ENCODE results near the gene PRKAG1. TPM values are rescaled to one million over a fixed set of nuclear protein-coding genes. Genes with fewer than 3 reads are reported as not detected.

Gene PRKAG1
- total and polyA plus RNA-seq, 12 donors, result 60.1 to 141 (median 82.3) TPM

DNA sequence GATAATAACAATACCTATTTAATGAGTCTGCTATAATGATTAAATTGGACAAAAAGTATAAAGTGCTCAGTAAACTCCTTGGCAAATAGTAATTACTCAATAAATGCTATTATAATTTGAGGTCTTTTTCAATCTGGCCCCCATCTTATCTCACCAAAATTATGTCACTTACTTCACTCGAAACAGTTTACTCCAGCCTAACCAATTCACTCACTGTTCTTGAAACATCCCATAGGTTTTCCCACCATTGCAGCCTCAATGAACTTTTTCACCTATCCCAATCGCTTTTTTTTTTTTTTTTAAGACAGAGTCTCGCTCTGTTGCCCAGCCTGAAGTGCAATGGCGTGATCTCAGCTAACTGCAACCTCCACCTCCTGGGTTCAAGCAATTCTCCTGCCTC lies 17.5 kb upstream of the PRKAG1 start:
- H3K27me3 ChIP-seq, result no peaks in the 10 kb centered on the region
- no peaks in the 10 kb centered on the region for H3K9me3 ChIP-seq (replicated peaks in 1 of 3)
- H3K4me3 ChIP-seq, result no peak overlapping the region
- intact Hi-C loops (cut with DNase I), result no loop called here
- TF ChIP-seq, protein P1, sequence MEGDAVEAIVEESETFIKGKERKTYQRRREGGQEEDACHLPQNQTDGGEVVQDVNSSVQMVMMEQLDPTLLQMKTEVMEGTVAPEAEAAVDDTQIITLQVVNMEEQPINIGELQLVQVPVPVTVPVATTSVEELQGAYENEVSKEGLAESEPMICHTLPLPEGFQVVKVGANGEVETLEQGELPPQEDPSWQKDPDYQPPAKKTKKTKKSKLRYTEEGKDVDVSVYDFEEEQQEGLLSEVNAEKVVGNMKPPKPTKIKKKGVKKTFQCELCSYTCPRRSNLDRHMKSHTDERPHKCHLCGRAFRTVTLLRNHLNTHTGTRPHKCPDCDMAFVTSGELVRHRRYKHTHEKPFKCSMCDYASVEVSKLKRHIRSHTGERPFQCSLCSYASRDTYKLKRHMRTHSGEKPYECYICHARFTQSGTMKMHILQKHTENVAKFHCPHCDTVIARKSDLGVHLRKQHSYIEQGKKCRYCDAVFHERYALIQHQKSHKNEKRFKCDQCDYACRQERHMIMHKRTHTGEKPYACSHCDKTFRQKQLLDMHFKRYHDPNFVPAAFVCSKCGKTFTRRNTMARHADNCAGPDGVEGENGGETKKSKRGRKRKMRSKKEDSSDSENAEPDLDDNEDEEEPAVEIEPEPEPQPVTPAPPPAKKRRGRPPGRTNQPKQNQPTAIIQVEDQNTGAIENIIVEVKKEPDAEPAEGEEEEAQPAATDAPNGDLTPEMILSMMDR (IDR thresholded peaks at IDR 0.05), result no peak
- no peak for TF ChIP-seq POLR2A (IDR thresholded peaks at IDR 0.05)
- H3K4me1 ChIP-seq (replicated peaks in 1 of 2), result no peaks in the 10 kb centered on the region
- no peak overlapping the region for H3K27ac ChIP-seq
- 74 to 92% (median 82%) methylated on average over 4 of the region's 4 CpGs for WGBS, 4 donors
- peaks cover 0 to 96% of the 10 kb centered on the region in 2 donors for H3K36me3 ChIP-seq (replicated peaks in 1 of 2)
- DNase-seq, result no peak

DNA sequence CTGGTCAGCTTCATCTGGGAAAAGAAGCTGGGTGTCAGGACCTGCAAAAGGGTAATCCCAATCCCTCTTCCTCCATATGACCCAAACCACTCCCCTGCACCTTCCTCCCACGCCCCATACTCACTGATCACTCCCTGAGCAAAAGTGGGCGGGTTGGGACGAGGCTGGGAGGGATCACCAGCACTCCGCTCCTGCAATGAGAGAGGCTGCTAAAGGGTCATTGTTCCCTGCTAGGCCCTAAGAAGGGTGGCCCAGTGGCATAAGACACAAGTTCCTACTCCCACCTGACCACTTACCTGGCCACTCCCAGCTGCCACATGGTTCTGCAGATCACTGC lies 15.7 kb upstream of the PRKAG1 start:
- H3K27me3 ChIP-seq, result no peaks in the 10 kb centered on the region
- intact Hi-C loops (cut with DNase I), result no loop called here
- H3K4me3 ChIP-seq, result no peak overlapping the region
- no peaks in the 10 kb centered on the region for H3K4me1 ChIP-seq (replicated peaks in 1 of 2)
- H3K9me3 ChIP-seq (replicated peaks in 1 of 3), result no peaks in the 10 kb centered on the region
- H3K36me3 ChIP-seq (replicated peaks in 1 of 2), result peaks cover 0 to 84% of the 10 kb centered on the region in 2 donors
- no peak for TF ChIP-seq POLR2A (IDR thresholded peaks at IDR 0.05)
- TF ChIP-seq, protein P1 (IDR thresholded peaks at IDR 0.05), result no peak
- DNase-seq, result no peak
- 84 to 96% (median 92%) methylated on average over 4 of the region's 4 CpGs for WGBS, 4 donors
- H3K27ac ChIP-seq, result no peak overlapping the region

DNA sequence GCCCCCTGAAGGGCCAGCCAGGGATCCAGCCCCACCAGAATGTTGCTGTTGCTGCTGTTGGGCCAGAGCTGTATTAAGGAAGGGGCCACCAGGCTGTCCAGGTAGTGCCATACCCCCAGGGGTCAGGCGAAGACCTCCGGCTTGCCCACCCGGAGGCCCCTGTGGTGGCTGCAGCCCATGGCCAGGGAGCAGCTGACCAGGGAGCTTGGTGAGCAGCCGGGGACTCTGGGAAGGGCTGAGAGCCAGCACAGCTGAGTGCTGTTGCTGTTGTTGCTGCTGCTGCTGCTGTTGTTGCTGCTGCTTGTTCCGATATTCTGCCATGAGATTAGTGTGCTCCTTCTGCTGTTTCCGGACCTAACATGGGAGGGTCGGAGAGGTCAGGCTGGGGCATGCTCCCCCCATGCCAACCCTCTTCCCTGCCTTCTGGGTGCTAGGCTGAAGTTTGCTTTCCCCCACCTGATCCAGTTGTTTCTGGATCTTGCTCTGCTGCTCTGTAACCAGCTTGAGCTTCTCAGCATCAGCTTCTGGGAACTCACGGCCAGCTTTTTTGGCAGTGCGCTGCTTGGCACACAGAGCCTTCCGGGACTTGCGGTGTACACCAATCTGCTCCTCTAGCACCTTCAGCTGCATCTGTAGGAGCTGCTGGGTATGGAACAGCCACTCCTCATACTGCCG lies 15.2 kb upstream of the PRKAG1 start:
- intact Hi-C loops (cut with DNase I), result no loop called here
- WGBS, 4 donors, result 74 to 92% (median 82%) methylated on average over 7 to 12 of the region's 12 CpGs
- no peaks in the 10 kb centered on the region for H3K4me1 ChIP-seq (replicated peaks in 1 of 2)
- DNase-seq, result no peak
- TF ChIP-seq POLR2A (IDR thresholded peaks at IDR 0.05), result no peak
- TF ChIP-seq, protein P1 (IDR thresholded peaks at IDR 0.05), result no peak
- no peaks in the 10 kb centered on the region for H3K9me3 ChIP-seq (replicated peaks in 1 of 3)
- peaks cover 0 to 84% of the 10 kb centered on the region in 2 donors for H3K36me3 ChIP-seq (replicated peaks in 1 of 2)
- H3K27me3 ChIP-seq, result no peaks in the 10 kb centered on the region
- no peak overlapping the region for H3K4me3 ChIP-seq
- no peak overlapping the region for H3K27ac ChIP-seq

DNA sequence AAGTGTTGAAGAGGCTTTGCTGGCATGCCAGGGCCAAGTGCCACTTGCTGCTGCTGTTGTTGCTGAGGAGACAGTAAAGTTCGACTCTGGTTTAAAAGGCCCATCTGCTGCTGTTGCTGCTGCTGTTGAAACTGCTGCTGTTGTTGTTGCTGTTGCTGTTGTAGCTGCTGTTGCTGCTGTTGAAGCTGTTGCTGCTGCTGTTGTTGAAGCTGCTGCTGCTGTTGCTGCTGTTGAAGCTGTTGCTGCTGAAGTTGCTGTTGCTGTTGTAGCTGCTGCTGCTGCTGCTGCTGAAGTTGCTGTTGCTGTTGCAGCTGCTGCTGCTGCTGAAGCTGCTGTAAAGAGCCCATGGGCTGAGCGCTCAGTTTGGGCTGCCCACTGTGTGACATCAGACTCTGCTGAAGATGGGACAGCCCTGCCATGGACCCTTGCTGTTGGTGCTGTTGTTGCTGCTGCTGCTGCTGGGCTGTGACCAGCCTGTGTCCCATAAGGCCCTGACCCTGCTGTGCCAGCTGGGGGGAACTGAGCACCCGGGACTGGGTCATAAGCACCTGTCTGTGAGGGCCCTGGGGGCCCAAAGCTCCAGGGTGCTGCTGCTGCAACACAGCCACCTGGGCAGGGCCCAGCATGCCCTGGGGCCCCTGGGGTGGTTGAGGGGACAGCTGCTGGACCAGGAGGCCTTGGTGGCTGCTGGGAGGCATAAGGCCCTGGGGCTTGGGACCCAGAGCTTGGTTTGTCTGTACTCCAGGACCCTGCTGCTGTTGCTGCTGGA lies 14.3 kb upstream of the PRKAG1 start:
- Histone ChIP-seq H3K4me3 (no peak overlapping the region), H3K27ac (no peak overlapping the region), H3K27me3 (no peaks in the 10 kb centered on the region), H3K9me3 (replicated peaks in 1 of 3) (no peaks in the 10 kb centered on the region), H3K36me3 (replicated peaks in 1 of 2) (peaks cover 0 to 84% of the 10 kb centered on the region in 2 donors), H3K4me1 (replicated peaks in 1 of 2) (no peaks in the 10 kb centered on the region)
- TF ChIP-seq, protein P1 (IDR thresholded peaks at IDR 0.05), result no peak
- no peak for TF ChIP-seq POLR2A (IDR thresholded peaks at IDR 0.05)
- no peak for DNase-seq
- WGBS, 4 donors, result 82 to 88% (median 86%) methylated on average over 1 to 3 of the region's 3 CpGs
- intact Hi-C loops (cut with DNase I), result no loop called here

Measured in adrenal gland (tissue), 12 donors.